GM18499 (cell line): Measurements from ENCODE around the gene CACHD1.
"Not testable (repeated sequence)": the region's sequence is repeated elsewhere in the genome, so short reads cannot be mapped to it uniquely, and the experiment has no call there.

Experiments
- ATAC-seq: cut with Tn5 transposase; IDR thresholded peaks from one replicate; pipeline ENCODE4 v1.9.1; 2021; ENCODE audit warnings: moderate number of reproducible peaks; ENCODE audit not compliant: insufficient read depth, unreplicated experiment

CACHD1 gene

GRCh38 chr1:64578270-64578973 is 108.5 kb downstream of the CACHD1 start:
- ATAC-seq, result no peak

- no peak for ATAC-seq
Observed at GRCh38 chr1:64579767-64580166, 109.8 kb downstream of the CACHD1 start.

- no peak for ATAC-seq
Observed at GRCh38 chr1:64581135-64581842, 111.4 kb downstream of the CACHD1 start.

GRCh38 chr1:64581843-64582185 is 111.9 kb downstream of the CACHD1 start:
- ATAC-seq, result no peak

- ATAC-seq, result no peak
Observed at GRCh38 chr1:64584479-64584878, 114.5 kb downstream of the CACHD1 start.

- ATAC-seq, result no peak
Observed at GRCh38 chr1:64588876-64589275, 118.9 kb downstream of the CACHD1 start.

- no peak for ATAC-seq
Observed at GRCh38 chr1:64590316-64590715, 120.4 kb downstream of the CACHD1 start.

GRCh38 chr1:64594446-64594845 is 124.5 kb downstream of the CACHD1 start:
- ATAC-seq, result no peak

GRCh38 chr1:64595871-64596515 is 126.1 kb downstream of the CACHD1 start:
- ATAC-seq, result no peak

- ATAC-seq, result no peak
Observed at GRCh38 chr1:64597113-64597512, 127.2 kb downstream of the CACHD1 start.

- no peak for ATAC-seq
Observed at GRCh38 chr1:64598100-64598571, 128.2 kb downstream of the CACHD1 start.

GRCh38 chr1:64599242-64599641 is 129.3 kb downstream of the CACHD1 start:
- no peak for ATAC-seq

GRCh38 chr1:64601207-64601606 is 131.3 kb downstream of the CACHD1 start:
- ATAC-seq, result no peak

- no peak for ATAC-seq
Observed at GRCh38 chr1:64608005-64608650, 138.2 kb downstream of the CACHD1 start.

GRCh38 chr1:64608651-64609048 is 138.7 kb downstream of the CACHD1 start:
- ATAC-seq, result no peak

- not testable (repeated sequence) for ATAC-seq
Observed at GRCh38 chr1:64610950-64611349, 141.0 kb downstream of the CACHD1 start.

- ATAC-seq, result no peak
Observed at GRCh38 chr1:64616039-64616438, 146.1 kb downstream of the CACHD1 start.

GRCh38 chr1:64623750-64624191 is 153.8 kb downstream of the CACHD1 start:
- no peak for ATAC-seq

GRCh38 chr1:64624218-64624713 is 154.3 kb downstream of the CACHD1 start:
- no peak for ATAC-seq

- no peak for ATAC-seq
Observed at GRCh38 chr1:64624808-64625207, 154.9 kb downstream of the CACHD1 start.

- no peak for ATAC-seq
Observed at GRCh38 chr1:64630611-64631010, 160.7 kb downstream of the CACHD1 start.
